Astrocyte of the spinal cord (primary cell): Measurements from ENCODE around the gene DPH6.

Experiments
- DNase-seq: peaks from one replicate; pipeline ENCODE4 v3.0.0; 2011; ENCODE audit warnings: low read depth, low spot score
- H3K4me3 ChIP-seq: 2 replicates; pipeline ENCODE4 v1.5.1; 2011; ENCODE audit warnings: low read depth, mild to moderate bottlenecking, low read length, moderate library complexity
- in situ Hi-C: cut with HindIII; loops from 2 replicates; pipeline ENCODE4 v1.10.0; 2017; ENCODE audit warnings: low sequenced_read_pairs
- TF ChIP-seq, protein P1 (sequence below): IDR thresholded peaks from 2 replicates; pipeline ENCODE4 v1.5.1; 2012; ENCODE audit warnings: low read depth, mild to moderate bottlenecking, low read length, inconsistent platforms

DPH6 gene

DNA sequence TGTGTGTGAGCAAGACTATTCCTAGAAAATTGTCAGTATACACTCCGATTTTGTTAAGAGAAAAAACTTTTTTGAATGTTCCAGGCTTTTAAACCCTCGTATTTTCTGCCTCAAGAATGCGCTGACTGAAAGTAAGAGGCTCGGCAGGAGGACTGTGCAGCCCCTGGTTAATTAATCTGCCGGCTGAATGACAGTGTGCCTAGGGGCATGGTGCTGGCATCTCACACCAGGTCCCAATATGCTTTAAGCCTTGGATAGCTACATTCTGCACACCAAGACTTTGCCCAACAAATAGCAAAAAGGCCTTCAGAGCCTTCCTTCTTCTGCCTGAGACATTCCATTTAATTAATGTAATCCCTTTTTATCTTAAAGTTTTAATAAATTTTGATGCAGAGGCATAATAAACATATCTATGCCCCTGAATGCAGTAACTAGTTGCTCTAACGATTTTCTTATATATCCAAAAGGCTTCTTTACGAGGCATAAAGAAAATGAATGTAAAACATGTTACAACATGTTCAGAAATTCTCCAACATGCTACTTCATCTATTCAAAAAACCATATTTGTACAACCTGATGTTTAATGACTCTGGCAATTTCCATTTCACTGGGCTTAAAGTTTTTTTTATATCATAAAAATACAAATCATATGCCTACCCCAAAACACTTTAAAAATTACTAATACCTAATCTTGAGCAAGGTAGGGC lies 37.9 kb downstream of the DPH6 start:
- in situ Hi-C loops, result no loop called here

DNA sequence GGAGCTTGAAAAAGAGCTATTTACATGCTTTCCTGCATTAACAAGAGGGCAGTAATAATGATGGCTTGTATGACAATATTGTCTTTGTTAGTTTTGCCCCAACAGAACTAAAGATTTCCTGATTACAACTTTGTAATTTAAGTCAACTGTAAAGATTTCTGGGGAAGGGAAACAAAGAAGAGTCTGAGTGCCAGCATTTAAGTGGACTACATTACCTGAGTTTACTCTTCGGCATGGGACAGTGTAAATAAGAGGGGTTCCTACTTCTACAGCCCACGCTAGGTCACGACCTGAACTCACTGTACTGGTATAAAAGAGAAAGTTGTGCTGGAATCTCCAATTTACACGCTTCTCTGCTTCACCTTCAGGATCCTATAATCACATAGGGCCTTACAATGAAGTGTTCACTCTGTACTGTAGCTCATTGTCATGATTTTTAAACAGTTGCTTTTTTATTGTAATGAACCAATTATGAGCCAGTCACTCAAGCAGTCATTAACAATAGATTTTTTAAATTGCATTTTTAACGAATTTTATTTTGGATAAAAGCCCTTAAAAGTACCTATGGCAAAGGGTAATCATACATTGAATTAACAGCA lies 39.6 kb downstream of the DPH6 start:
- no peak for DNase-seq
- H3K4me3 ChIP-seq, result no peak overlapping the region
- TF ChIP-seq, protein P1, sequence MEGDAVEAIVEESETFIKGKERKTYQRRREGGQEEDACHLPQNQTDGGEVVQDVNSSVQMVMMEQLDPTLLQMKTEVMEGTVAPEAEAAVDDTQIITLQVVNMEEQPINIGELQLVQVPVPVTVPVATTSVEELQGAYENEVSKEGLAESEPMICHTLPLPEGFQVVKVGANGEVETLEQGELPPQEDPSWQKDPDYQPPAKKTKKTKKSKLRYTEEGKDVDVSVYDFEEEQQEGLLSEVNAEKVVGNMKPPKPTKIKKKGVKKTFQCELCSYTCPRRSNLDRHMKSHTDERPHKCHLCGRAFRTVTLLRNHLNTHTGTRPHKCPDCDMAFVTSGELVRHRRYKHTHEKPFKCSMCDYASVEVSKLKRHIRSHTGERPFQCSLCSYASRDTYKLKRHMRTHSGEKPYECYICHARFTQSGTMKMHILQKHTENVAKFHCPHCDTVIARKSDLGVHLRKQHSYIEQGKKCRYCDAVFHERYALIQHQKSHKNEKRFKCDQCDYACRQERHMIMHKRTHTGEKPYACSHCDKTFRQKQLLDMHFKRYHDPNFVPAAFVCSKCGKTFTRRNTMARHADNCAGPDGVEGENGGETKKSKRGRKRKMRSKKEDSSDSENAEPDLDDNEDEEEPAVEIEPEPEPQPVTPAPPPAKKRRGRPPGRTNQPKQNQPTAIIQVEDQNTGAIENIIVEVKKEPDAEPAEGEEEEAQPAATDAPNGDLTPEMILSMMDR, result no peak
- in situ Hi-C loops, result no loop called here

More for the DNA sequence above, 37.9 kb downstream of the DPH6 start:
- TF ChIP-seq, protein P1, result no peak
- DNase-seq, result no peak
- H3K4me3 ChIP-seq, result no peak overlapping the region

DNA sequence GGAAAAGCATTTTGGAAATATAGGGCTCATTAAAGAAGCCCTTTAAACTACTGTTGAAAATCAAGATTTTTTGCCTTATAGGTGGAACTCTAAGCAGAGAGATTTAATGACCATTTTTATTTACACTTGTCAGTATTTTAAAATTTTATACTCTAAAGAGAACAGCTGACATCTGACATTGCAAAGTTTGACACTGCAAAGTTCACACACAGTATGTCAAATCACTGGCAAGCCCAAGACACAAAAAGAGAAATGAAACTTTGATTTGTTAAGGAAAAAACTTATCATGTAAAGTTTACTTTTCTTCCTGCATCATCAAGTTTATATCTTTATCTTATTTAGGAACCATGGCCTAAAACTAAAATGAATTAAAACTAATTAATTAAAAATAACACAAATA lies 40.2 kb downstream of the DPH6 start:
- in situ Hi-C loops, result no loop called here
- TF ChIP-seq, protein P1, result no peak
- H3K4me3 ChIP-seq, result no peak overlapping the region
- no peak for DNase-seq

DNA sequence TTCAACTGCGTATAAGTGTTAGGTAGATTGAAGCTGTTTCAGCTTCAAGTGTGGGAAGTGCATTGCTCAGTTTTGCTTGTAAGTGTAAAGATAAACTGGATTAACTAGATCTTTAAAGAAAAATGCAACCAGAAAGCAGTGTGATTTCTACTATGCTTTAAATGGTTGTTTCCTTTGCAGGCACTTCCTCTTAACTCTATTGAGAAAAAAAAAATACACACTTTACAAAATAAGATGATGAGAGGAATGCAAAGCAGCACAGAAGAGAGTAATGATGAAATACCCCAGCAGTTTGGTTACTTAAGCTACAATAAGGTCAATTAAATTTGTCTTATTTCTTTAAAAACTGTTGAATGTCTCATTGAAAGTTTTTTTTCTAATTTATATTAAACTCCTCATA lies 40.8 kb downstream of the DPH6 start:
- TF ChIP-seq, protein P1, result no peak
- in situ Hi-C loops, result no loop called here
- no peak for DNase-seq
- H3K4me3 ChIP-seq, result no peak overlapping the region

DNA sequence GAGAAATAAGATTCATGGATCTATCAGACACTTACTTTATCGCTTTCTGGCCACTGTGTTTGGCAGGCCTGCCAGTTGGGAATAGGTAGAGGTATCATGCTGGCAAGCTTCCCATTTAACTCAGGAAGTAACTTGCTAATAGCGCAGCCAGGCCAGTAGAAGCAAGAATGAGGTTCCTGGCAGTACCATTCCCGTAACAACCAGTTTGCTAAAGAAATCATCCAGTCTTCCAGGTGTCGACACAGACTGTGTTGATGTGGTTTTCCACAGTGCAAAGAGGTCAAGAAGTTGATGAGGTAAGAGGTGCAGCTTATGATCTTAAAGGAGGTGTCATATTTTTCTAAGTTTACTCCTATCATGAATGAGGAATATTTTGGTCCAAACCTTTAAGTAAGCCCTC lies 46.2 kb downstream of the DPH6 start:
- TF ChIP-seq, protein P1, result no peak
- no peak overlapping the region for H3K4me3 ChIP-seq
- DNase-seq, result no peak
- in situ Hi-C loops, result no loop called here

DNA sequence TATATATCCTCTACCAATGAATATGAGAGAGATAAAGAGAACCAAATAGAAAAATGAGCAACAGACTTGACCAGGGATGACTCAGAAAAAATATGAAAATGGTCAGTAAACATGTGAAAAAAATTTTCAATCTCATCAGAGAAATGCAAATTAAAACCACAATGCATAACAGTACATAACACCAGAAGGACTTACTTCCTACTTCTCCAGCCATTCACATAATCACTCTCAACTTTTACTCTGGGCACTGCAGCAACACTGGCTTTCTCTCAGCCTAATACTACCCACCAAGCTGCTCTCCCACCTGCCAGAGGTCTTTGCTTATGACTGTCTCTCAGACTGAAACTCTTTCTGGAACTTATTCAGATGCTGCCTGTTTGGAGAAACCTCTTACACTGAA lies 49.4 kb downstream of the DPH6 start:
- no peak for DNase-seq
- TF ChIP-seq, protein P1, result no peak
- in situ Hi-C loops, result no loop called here

More for the DNA sequence above, 49.4 kb downstream of the DPH6 start:
- no peak overlapping the region for H3K4me3 ChIP-seq
